Liver (tissue), 3 donors: ENCODE measurements around the gene MYL12B.

Experiments used
- CTCF ChIP-seq: fragments of 150-350 bp; IDR thresholded peaks from 2 replicates; pipeline ENCODE4 v1.5.1; 2017; ENCODE audit warnings: improper control_type of control experiment, low read depth, low read length; ENCODE audit not compliant: missing input control
- EGR1 ChIP-seq, 2 donors: IDR thresholded peaks; 2 replicates each; pipeline ENCODE4 v1.6.1; 2016 to 2018; ENCODE audit warnings: antibody characterized with exemption in 2 of 2, low read depth in 2 of 2
- FOXA1 ChIP-seq: IDR thresholded peaks from 2 replicates; pipeline ENCODE4 v1.6.1; 2016; ENCODE audit warnings: antibody characterized with exemption
- FOXA2 ChIP-seq: IDR thresholded peaks from 2 replicates; pipeline ENCODE4 v1.6.1; 2016; ENCODE audit warnings: antibody characterized with exemption
- GABPA ChIP-seq, 2 donors: IDR thresholded peaks in 1 of 2; conservative IDR thresholded peaks in 1 of 2; 2 replicates each; pipeline ENCODE4 v1.6.1; 2016; ENCODE audit warnings: antibody characterized with exemption in 2 of 2, mild to moderate bottlenecking in 1 of 2, moderate library complexity in 1 of 2
- HNF4A ChIP-seq, 2 donors: conservative IDR thresholded peaks; 2 replicates each; pipeline ENCODE4 v1.6.1; 2016; ENCODE audit warnings: antibody characterized with exemption in 2 of 2, mild to moderate bottlenecking in 2 of 2
- HNF4G ChIP-seq: IDR thresholded peaks from 2 replicates; pipeline ENCODE4 v1.6.1; 2016; ENCODE audit warnings: antibody characterized with exemption
- RAD21 ChIP-seq, 2 donors: IDR thresholded peaks; 2 replicates each; pipeline ENCODE4 v1.6.1; 2016; ENCODE audit warnings: antibody characterized with exemption in 2 of 2, mild to moderate bottlenecking in 2 of 2
- TAF1 ChIP-seq: conservative IDR thresholded peaks from 2 replicates; pipeline ENCODE4 v1.6.1; 2016; ENCODE audit warnings: antibody characterized with exemption, mild to moderate bottlenecking
- YY1 ChIP-seq: IDR thresholded peaks from 2 replicates; pipeline ENCODE4 v1.6.1; 2016; ENCODE audit warnings: antibody characterized with exemption, mild to moderate bottlenecking
- TF ChIP-seq, protein P1 (sequence below): IDR thresholded peaks from 2 replicates; pipeline ENCODE4 v1.6.1; 2016; ENCODE audit warnings: antibody characterized with exemption
- TF ChIP-seq, protein P2 (sequence below): IDR thresholded peaks from 2 replicates; pipeline ENCODE4 v1.6.1; 2016; ENCODE audit warnings: antibody characterized with exemption
- donor health status: healthy.
- donor health status: healthy.

GRCh38 chr18:3319399-3319798 lies 57.5 kb downstream of the MYL12B start:
- TF ChIP-seq CTCF (no peak), HNF4A (conservative IDR thresholded peaks at IDR 0.05) (no peak), TAF1 (no peak), HNF4G (no peak), FOXA1 (no peak), EGR1 (IDR thresholded peaks at IDR 0.05; ENCODE audit: low read depth in 2 of 2) (no peak), YY1 (no peak), RAD21 (IDR thresholded peaks at IDR 0.05) (no peak), FOXA2 (no peak), GABPA (IDR thresholded peaks at IDR 0.05 in 1 of 2, conservative IDR thresholded peaks at IDR 0.05 in 1 of 2) (no peak)
- TF ChIP-seq, protein P1, sequence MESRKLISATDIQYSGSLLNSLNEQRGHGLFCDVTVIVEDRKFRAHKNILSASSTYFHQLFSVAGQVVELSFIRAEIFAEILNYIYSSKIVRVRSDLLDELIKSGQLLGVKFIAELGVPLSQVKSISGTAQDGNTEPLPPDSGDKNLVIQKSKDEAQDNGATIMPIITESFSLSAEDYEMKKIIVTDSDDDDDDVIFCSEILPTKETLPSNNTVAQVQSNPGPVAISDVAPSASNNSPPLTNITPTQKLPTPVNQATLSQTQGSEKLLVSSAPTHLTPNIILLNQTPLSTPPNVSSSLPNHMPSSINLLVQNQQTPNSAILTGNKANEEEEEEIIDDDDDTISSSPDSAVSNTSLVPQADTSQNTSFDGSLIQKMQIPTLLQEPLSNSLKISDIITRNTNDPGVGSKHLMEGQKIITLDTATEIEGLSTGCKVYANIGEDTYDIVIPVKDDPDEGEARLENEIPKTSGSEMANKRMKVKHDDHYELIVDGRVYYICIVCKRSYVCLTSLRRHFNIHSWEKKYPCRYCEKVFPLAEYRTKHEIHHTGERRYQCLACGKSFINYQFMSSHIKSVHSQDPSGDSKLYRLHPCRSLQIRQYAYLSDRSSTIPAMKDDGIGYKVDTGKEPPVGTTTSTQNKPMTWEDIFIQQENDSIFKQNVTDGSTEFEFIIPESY: no peak
- TF ChIP-seq, protein P2, sequence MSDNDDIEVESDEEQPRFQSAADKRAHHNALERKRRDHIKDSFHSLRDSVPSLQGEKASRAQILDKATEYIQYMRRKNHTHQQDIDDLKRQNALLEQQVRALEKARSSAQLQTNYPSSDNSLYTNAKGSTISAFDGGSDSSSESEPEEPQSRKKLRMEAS: no peak
